WERI-Rb-1 (cell line): ENCODE results near the gene CEP63.

Experiments
- DNase-seq: peaks from one replicate; pipeline ENCODE4 v3.0.0-alpha.2; 2020
- H3K27ac ChIP-seq: fragments of 250-450 bp; sonication (Bioruptor Pico); 2 replicates; pipeline ENCODE4 v1.5.1; 2020; ENCODE audit warnings: mild to moderate bottlenecking, moderate library complexity
- H3K27me3 ChIP-seq: fragments of 250-450 bp; sonication (Bioruptor Pico); 2 replicates; pipeline ENCODE4 v1.5.1; 2021; ENCODE audit warnings: mild to moderate bottlenecking, low read depth, moderate library complexity; ENCODE audit not compliant: insufficient read depth, severe bottlenecking
- H3K36me3 ChIP-seq: fragments of 250-450 bp; sonication (Bioruptor Pico); 2 replicates; pipeline ENCODE4 v1.5.1; 2020; ENCODE audit warnings: mild to moderate bottlenecking, moderate library complexity
- H3K4me3 ChIP-seq: 2 replicates; pipeline ENCODE4 v1.5.1; 2011; ENCODE audit warnings: low read depth, mild to moderate bottlenecking, control low read depth, low read length
- H3K9me3 ChIP-seq: fragments of 250-450 bp; sonication (Bioruptor Pico); 2 replicates; pipeline ENCODE4 v1.5.1; 2021; ENCODE audit warnings: mild to moderate bottlenecking, moderate library complexity; ENCODE audit not compliant: severe bottlenecking
- CTCF ChIP-seq: IDR thresholded peaks from 2 replicates; pipeline ENCODE4 v1.5.1; 2011; ENCODE audit warnings: low read depth, mild to moderate bottlenecking, control low read depth, inconsistent platforms, low read length

The CEP63 gene

GRCh38 chr3:134619301-134619615, 133.4 kb downstream of the CEP63 start:
- H3K9me3 ChIP-seq: no peaks in the 10 kb centered on the region
- no peak for TF ChIP-seq CTCF

GRCh38 chr3:134619884-134620445, 134.1 kb downstream of the CEP63 start:
- TF ChIP-seq CTCF: no peak
- H3K27ac ChIP-seq: no peak overlapping the region
- H3K9me3 ChIP-seq: no peaks in the 10 kb centered on the region
- DNase-seq: no peak
- no peaks in the 10 kb centered on the region for H3K27me3 ChIP-seq
- H3K4me3 ChIP-seq: no peak overlapping the region
- no peaks in the 10 kb centered on the region for H3K36me3 ChIP-seq

More at GRCh38 chr3:134619301-134619615, 133.4 kb downstream of the CEP63 start:
- no peaks in the 10 kb centered on the region for H3K27me3 ChIP-seq
- H3K27ac ChIP-seq: no peak overlapping the region
- no peak for DNase-seq
- no peaks in the 10 kb centered on the region for H3K36me3 ChIP-seq
- H3K4me3 ChIP-seq: no peak overlapping the region

- no peaks in the 10 kb centered on the region for H3K9me3 ChIP-seq
- no peaks in the 10 kb centered on the region for H3K27me3 ChIP-seq
- H3K36me3 ChIP-seq: no peaks in the 10 kb centered on the region
- no peak for DNase-seq
- H3K4me3 ChIP-seq: no peak overlapping the region
- no peak for TF ChIP-seq CTCF
- H3K27ac ChIP-seq: no peak overlapping the region
Observed at GRCh38 chr3:134620476-134621115, 134.7 kb downstream of the CEP63 start.

- Histone ChIP-seq H3K36me3 (no peaks in the 10 kb centered on the region), H3K27me3 (no peaks in the 10 kb centered on the region), H3K9me3 (no peaks in the 10 kb centered on the region), H3K27ac (no peak overlapping the region), H3K4me3 (no peak overlapping the region)
- no peak for TF ChIP-seq CTCF
- DNase-seq: no peak
Observed at GRCh38 chr3:134621854-134622253, 136.0 kb downstream of the CEP63 start.

GRCh38 chr3:134622806-134623365, 137.0 kb downstream of the CEP63 start:
- Histone ChIP-seq H3K9me3 (no peaks in the 10 kb centered on the region), H3K4me3 (no peak overlapping the region), H3K27ac (no peak overlapping the region), H3K36me3 (no peaks in the 10 kb centered on the region), H3K27me3 (no peaks in the 10 kb centered on the region)
- DNase-seq: no peak
- TF ChIP-seq CTCF: no peak
